BLaER1 treated with 17β-estradiol and CSF1 and Interleukin-3, amounts not matched to agents 10 nM and 100 nM (cell line): Measurements from ENCODE around the gene MINK1.

Experiments
- H3K27ac ChIP-seq, 11 experiments: shearing (Covaris generic); formaldehyde crosslinking; 2 replicates each; pipeline ENCODE4 v1.8.1; 2022
- H3K27me3 ChIP-seq, 11 experiments: shearing (Covaris generic); formaldehyde crosslinking; 2 replicates each; pipeline ENCODE4 v1.8.1; 2022
- H3K36me3 ChIP-seq, 11 experiments: shearing (Covaris generic); formaldehyde crosslinking; 2 replicates each; pipeline ENCODE4 v1.8.1; 2022
- H3K4me1 ChIP-seq, 10 experiments: shearing (Covaris generic); formaldehyde crosslinking; 2 replicates each; pipeline ENCODE4 v1.8.1; 2022
- H3K4me2 ChIP-seq, 11 experiments: shearing (Covaris generic); formaldehyde crosslinking; 2 replicates each; pipeline ENCODE4 v1.8.1; 2022
- H3K4me3 ChIP-seq, 10 experiments: shearing (Covaris generic); formaldehyde crosslinking; 2 replicates each; pipeline ENCODE4 v1.8.1; 2022
- H3K9ac ChIP-seq, 11 experiments: shearing (Covaris generic); formaldehyde crosslinking; 2 replicates each; pipeline ENCODE4 v1.8.1; 2022
- H3K9me3 ChIP-seq, 11 experiments: shearing (Covaris generic); formaldehyde crosslinking; replicated peaks in 1 of 11; 2 replicates each; pipeline ENCODE4 v1.8.1; 2022
- H4K20me1 ChIP-seq, 11 experiments: shearing (Covaris generic); formaldehyde crosslinking; 2 replicates each; pipeline ENCODE4 v1.8.1; 2022
- Cebpa-rat ChIP-seq, 11 experiments: shearing (Covaris generic); IDR thresholded peaks; 2 replicates each; pipeline ENCODE4 v1.8.1; 2022

Gene MINK1

DNA sequence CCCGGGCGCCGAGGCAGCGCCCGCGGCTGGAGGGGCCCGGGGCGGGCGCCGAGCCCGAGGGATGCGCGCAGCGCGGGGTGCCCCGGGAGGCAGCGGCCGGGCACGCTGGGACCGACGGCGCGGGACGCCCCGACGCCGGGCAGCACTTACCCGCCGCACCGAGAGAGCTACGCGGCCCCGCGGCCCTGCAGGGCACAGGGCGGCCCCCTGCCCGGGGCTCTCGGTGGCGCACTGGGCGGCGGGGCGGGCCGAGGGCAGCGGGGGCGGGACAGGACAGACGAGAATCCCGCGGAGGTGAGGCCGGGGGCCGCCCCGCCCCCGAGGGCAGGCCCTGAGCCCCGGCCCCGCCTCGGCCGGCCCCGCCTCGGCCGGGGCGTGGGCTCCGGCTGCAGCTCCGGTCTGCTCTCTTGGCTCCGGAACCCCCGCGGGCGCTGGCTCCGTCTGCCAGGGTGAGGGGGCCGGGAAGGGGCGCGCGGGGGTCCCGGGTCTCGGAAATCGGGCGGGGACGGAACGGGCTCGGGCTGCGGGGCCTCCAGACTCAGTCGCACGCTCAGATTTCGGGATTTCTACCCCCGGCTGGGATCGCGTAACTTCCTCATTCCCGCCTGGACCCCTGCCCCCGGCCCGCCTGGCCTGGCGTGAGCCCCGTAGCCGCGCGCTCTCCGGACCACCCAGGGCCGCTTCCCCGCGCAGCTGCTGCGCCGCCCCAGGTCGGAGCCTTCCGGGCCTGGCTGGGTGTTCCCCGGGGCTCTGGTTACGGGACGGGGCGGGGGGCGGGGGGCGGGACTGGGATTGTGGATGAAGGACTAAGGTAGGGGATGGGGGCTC lies 26.1 kb upstream of the MINK1 start, which contains the start of gene PLD2:
TSS of gene PLD2 (plus strand) at position 376 of the 828 bp plus-strand sequence. CDS start 621 bp downstream, outside the sequence.
- peak within 1 kb of the TSS; percentile 57 to 82 (median 74) for H3K27ac ChIP-seq
- TF ChIP-seq Cebpa-rat (IDR thresholded peaks at IDR 0.05): no peak
- peak within 1 kb of the TSS; percentile 84 to 91 (median 87) for H3K9ac ChIP-seq
- H3K4me3 ChIP-seq: peak within 1 kb of the TSS; percentile 77 to 93 (median 84)
- H3K27me3 ChIP-seq: no peaks in the 10 kb centered on the region
- no peaks in the 10 kb centered on the region for H3K9me3 ChIP-seq
- H3K4me2 ChIP-seq: peak within 1 kb of the TSS; percentile 89 to 99 (median 94)
- H4K20me1 ChIP-seq: peaks cover 0 to 27% (median 10%) of the 10 kb centered on the region in 11 experiments; a peak in 11 of 22 replicates
- peaks cover 0 to 33% (median 9%) of the 10 kb centered on the region in 11 experiments; a peak in 11 of 22 replicates for H3K36me3 ChIP-seq
- peaks cover 28 to 42% (median 38%) of the 10 kb centered on the region in 10 experiments for H3K4me1 ChIP-seq

DNA sequence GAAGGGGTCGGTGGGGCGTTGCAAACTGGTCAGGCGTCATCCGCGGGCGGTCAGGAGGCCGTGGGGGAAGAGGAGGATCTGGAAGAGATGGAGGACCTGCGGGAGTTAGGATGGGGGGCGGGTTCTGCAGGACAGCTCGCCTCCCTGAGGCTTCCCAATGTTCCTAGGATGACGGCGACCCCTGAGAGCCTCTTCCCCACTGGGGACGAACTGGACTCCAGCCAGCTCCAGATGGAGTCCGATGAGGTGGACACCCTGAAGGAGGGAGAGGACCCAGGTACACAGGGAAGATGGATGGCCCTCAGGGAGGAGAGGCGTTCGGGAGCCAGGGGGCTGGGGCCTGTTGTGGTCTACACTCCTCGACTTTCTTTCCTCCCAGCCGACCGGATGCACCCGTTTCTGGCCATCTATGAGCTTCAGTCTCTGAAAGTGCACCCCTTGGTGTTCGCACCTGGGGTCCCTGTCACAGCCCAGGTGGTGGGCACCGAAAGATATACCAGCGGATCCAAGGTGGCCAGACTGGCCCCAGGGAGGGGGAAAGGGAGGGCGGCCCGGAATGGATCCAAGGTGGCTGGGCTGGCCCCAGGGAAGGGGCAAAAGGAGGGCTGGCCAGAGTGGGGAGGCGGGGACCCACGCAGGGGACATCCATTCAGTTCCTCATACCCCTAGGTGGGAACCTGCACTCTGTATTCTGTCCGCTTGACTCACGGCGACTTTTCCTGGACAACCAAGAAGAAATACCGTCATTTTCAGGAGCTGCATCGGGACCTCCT lies 25.3 kb upstream of the MINK1 start:
- peaks cover 0 to 27% (median 10%) of the 10 kb centered on the region in 11 experiments; a peak in 11 of 22 replicates for H4K20me1 ChIP-seq
- TF ChIP-seq Cebpa-rat (IDR thresholded peaks at IDR 0.05): no peak
- H3K36me3 ChIP-seq: peaks cover 0 to 33% (median 9%) of the 10 kb centered on the region in 11 experiments; a peak in 11 of 22 replicates
- H3K27me3 ChIP-seq: no peaks in the 10 kb centered on the region
- H3K9me3 ChIP-seq: no peaks in the 10 kb centered on the region
- H3K27ac ChIP-seq: peak overlapping the region in 4 of 11 experiments; percentile 74 to 82 (median 82); a peak in 6 of 22 replicates
- peak overlapping the region; percentile 89 to 99 (median 94) for H3K4me2 ChIP-seq
- peak overlapping the region; percentile 84 to 91 (median 87); a peak in 20 of 22 replicates for H3K9ac ChIP-seq
- H3K4me1 ChIP-seq: peaks cover 28 to 42% (median 38%) of the 10 kb centered on the region in 10 experiments
- H3K4me3 ChIP-seq: peak overlapping the region; percentile 77 to 93 (median 84)

DNA sequence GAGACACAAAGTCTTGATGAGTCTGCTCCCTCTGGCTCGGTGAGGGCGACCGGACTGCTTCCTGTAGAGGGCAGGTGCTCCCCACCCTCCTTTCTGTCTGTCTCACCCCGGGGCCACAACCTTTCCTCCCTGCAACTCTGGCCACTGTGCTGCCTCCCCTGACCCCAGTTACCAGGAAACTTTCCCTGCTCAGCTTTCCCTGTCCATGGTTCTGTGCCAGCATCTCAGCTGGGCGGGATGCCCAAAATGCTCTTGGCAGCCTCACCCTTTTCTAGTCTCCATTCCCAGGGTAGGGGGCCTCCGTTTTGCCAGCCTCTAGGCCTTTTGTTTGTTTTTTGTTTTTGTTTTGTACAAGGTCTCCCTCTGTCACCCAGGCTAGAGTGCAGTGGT lies 24.8 kb upstream of the MINK1 start:
- TF ChIP-seq Cebpa-rat (IDR thresholded peaks at IDR 0.05): no peak
- H3K9me3 ChIP-seq: no peaks in the 10 kb centered on the region
- no peaks in the 10 kb centered on the region for H3K27me3 ChIP-seq
- H3K4me2 ChIP-seq: peak overlapping the region; percentile 89 to 99 (median 94)
- peaks cover 0 to 27% (median 10%) of the 10 kb centered on the region in 11 experiments; a peak in 11 of 22 replicates for H4K20me1 ChIP-seq
- peak overlapping the region in 7 of 10 experiments; percentile 82 to 93 (median 86); a peak in 9 of 20 replicates for H3K4me3 ChIP-seq
- H3K9ac ChIP-seq: peak overlapping the region in 10 of 11 experiments; percentile 84 to 91 (median 87); a peak in 12 of 22 replicates
- peaks cover 28 to 42% (median 38%) of the 10 kb centered on the region in 10 experiments for H3K4me1 ChIP-seq
- peaks cover 0 to 33% (median 9%) of the 10 kb centered on the region in 11 experiments; a peak in 11 of 22 replicates for H3K36me3 ChIP-seq
- no peak overlapping the region for H3K27ac ChIP-seq

DNA sequence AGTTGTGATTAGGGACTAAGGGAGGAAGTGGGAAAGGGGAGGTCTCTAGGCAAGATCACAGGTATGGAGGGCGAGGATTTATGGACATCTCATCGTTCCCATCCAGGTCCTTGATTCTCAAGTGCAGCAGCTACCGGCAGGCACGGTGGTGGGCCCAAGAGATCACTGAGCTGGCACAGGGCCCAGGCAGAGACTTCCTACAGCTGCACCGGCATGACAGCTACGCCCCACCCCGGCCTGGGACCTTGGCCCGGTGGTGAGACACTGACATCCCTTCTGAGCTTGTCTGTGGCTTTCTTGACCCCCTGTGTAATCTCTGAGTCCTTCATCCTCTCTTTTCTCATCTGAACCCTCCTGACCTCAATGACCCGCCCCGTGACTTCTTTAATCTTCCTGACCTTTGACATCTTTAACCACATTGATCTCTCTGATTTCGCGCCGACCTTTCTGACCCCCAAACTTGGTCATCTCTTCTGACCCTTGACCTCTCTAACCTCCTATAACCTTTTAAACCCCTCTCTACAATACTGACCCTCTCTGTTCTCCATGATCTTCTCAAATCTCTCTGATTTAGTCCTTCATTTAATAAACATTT lies 22.3 kb upstream of the MINK1 start:
- TF ChIP-seq Cebpa-rat (IDR thresholded peaks at IDR 0.05): no peak

DNA sequence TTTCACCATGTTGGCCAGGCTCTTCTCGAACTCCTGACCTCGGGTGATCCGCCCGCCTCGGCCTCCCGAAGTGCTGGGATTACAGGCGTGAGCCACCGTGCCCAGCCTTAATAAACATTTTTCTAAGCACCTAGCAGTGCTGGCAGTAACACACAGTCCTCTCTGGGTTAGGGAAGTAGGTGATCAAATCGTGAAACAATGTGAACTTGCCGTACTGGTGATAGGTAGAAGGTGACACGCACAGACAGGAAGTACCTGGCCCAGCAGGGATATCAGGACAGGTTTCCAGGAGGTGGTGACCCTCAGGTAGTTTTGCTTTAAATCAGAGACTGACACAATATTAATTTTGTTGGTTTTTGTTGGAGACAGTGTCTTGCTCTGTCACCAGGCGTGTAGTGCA lies 21.7 kb upstream of the MINK1 start:
- peaks cover 7 to 58% (median 28%) of the 10 kb centered on the region in 11 experiments; a peak in 20 of 22 replicates for H3K36me3 ChIP-seq
- H3K27ac ChIP-seq: no peak overlapping the region
- no peaks in the 10 kb centered on the region for H3K9me3 ChIP-seq
- no peak overlapping the region for H3K4me3 ChIP-seq
- H3K4me2 ChIP-seq: 0 out of 22 replicates have a peak overlapping the region, but pooled peaks of 1 of the 11 experiments have one; percentile 68
- H4K20me1 ChIP-seq: peaks cover 0 to 31% (median 13%) of the 10 kb centered on the region in 11 experiments; a peak in 11 of 22 replicates
- no peak overlapping the region for H3K9ac ChIP-seq
- no peak for TF ChIP-seq Cebpa-rat (IDR thresholded peaks at IDR 0.05)
- peaks cover 28 to 37% (median 32%) of the 10 kb centered on the region in 10 experiments for H3K4me1 ChIP-seq
- H3K27me3 ChIP-seq: no peaks in the 10 kb centered on the region

More for the DNA sequence above, 22.3 kb upstream of the MINK1 start:
- no peaks in the 10 kb centered on the region for H3K9me3 ChIP-seq
- H3K9ac ChIP-seq: peak overlapping the region in 3 of 11 experiments; percentile 21 to 57 (median 35); a peak in 5 of 22 replicates
- peaks cover 0 to 31% (median 13%) of the 10 kb centered on the region in 11 experiments; a peak in 11 of 22 replicates for H4K20me1 ChIP-seq
- peaks cover 2 to 51% (median 22%) of the 10 kb centered on the region in 11 experiments; a peak in 18 of 22 replicates for H3K36me3 ChIP-seq
- H3K4me1 ChIP-seq: peaks cover 28 to 42% (median 38%) of the 10 kb centered on the region in 10 experiments
- H3K4me3 ChIP-seq: no peak overlapping the region
- H3K27ac ChIP-seq: no peak overlapping the region
- no peaks in the 10 kb centered on the region for H3K27me3 ChIP-seq
- peak overlapping the region; percentile 13 to 99 (median 58); a peak in 21 of 22 replicates for H3K4me2 ChIP-seq

DNA sequence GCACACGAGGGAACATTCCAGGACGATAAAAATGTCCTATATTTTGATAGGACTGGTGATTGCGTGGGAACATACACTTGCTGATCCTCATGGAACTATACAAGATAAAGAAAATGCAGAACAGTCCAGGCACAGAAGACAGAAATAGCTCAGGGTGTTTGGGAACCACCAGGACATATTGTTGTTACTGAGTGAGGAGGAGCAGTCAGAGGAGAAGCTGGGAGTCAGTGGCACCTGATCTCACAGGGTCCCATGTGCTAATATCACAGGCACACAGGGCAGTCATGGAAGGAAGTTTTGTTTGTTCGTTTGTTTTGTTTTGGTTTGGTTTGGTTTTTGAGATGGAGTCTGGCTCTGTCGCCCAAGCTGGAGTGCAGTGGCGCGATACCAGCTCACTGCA lies 20.4 kb upstream of the MINK1 start:
- H3K4me2 ChIP-seq: no peak overlapping the region
- no peaks in the 10 kb centered on the region for H3K27me3 ChIP-seq
- H3K4me3 ChIP-seq: no peak overlapping the region
- peaks cover 13 to 70% (median 38%) of the 10 kb centered on the region in 11 experiments; a peak in 21 of 22 replicates for H3K36me3 ChIP-seq
- no peak overlapping the region for H3K9ac ChIP-seq
- peaks cover 26 to 34% (median 30%) of the 10 kb centered on the region in 10 experiments for H3K4me1 ChIP-seq
- H4K20me1 ChIP-seq: peaks cover 0 to 30% (median 12%) of the 10 kb centered on the region in 11 experiments; a peak in 11 of 22 replicates
- H3K27ac ChIP-seq: no peak overlapping the region
- TF ChIP-seq Cebpa-rat (IDR thresholded peaks at IDR 0.05): no peak
- no peaks in the 10 kb centered on the region for H3K9me3 ChIP-seq

GRCh38 chr17:4815043-4815675 lies 18.0 kb upstream of the MINK1 start:
- Histone ChIP-seq H3K36me3 (peaks cover 17 to 79% (median 33%) of the 10 kb centered on the region in 11 experiments; a peak in 21 of 22 replicates), H3K4me1 (peaks cover 7 to 17% (median 10%) of the 10 kb centered on the region in 10 experiments), H4K20me1 (peaks cover 0 to 7% (median 0%) of the 10 kb centered on the region in 11 experiments; a peak in 1 of 22 replicates), H3K27me3 (no peaks in the 10 kb centered on the region), H3K9me3 (no peaks in the 10 kb centered on the region), H3K4me3 (no peak overlapping the region), H3K27ac (no peak overlapping the region), H3K4me2 (no peak overlapping the region), H3K9ac (no peak overlapping the region)
- TF ChIP-seq Cebpa-rat (IDR thresholded peaks at IDR 0.05): no peak
